ENCODE results near the gene BDKRB2.

BDKRB2 gene

DNA sequence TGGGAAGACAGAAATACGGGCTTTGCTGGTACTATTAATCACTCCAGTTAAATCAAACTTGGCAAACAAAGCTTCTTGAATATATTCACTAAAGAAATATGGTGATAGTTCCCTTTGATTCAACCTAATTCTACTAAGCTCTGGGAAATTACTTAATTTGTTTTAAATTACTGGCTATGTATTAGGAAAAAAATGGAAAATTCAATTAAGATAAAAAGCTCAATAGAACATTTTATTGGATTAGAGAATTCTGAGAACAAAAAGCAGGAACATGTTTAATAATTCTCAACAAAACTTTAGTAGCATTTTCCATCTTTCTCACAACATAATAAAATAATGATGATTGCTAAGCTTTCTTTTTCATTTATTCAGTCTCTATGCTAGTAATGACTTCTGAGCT, 81.6 kb downstream of the BDKRB2 start:
- no peak overlapping the region for H3K4me2 ChIP-seq (ENCODE audit: low read length)
- H3K27ac ChIP-seq (ENCODE audit: low read depth, low read length, poor library complexity, severe bottlenecking): no peak overlapping the region
- H3K36me3 ChIP-seq (ENCODE audit: insufficient read depth, low read length): peaks cover 40% of the 10 kb centered on the region
- H3K79me2 ChIP-seq (ENCODE audit: insufficient read depth, low read length): no peaks in the 10 kb centered on the region
- H3K9me2 ChIP-seq (ENCODE audit: low read depth, low read length): no peaks in the 10 kb centered on the region
- no peak for TF ChIP-seq EZH2 (IDR thresholded peaks at IDR 0.05; ENCODE audit: borderline replicate concordance, low read length)
- TF ChIP-seq, protein P1, sequence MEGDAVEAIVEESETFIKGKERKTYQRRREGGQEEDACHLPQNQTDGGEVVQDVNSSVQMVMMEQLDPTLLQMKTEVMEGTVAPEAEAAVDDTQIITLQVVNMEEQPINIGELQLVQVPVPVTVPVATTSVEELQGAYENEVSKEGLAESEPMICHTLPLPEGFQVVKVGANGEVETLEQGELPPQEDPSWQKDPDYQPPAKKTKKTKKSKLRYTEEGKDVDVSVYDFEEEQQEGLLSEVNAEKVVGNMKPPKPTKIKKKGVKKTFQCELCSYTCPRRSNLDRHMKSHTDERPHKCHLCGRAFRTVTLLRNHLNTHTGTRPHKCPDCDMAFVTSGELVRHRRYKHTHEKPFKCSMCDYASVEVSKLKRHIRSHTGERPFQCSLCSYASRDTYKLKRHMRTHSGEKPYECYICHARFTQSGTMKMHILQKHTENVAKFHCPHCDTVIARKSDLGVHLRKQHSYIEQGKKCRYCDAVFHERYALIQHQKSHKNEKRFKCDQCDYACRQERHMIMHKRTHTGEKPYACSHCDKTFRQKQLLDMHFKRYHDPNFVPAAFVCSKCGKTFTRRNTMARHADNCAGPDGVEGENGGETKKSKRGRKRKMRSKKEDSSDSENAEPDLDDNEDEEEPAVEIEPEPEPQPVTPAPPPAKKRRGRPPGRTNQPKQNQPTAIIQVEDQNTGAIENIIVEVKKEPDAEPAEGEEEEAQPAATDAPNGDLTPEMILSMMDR (IDR thresholded peaks at IDR 0.05; ENCODE audit: low read length): no peak
- no peaks in the 10 kb centered on the region for H3K4me1 ChIP-seq (ENCODE audit: insufficient read depth, low read length, severe bottlenecking)
- no peak overlapping the region for H3K9ac ChIP-seq (ENCODE audit: low read length)
- no peak overlapping the region for H3K4me3 ChIP-seq (ENCODE audit: low read depth, low read length, poor library complexity, severe bottlenecking)
- H4K20me1 ChIP-seq (ENCODE audit: insufficient read depth, low read length): no peaks in the 10 kb centered on the region
- H3K9me3 ChIP-seq (ENCODE audit: low read length): no peaks in the 10 kb centered on the region
- no peak overlapping the region for H2AFZ ChIP-seq (ENCODE audit: low read length)
- H3F3A ChIP-seq (ENCODE audit: insufficient read depth, low read length): no peaks in the 10 kb centered on the region
- H3K27me3 ChIP-seq (ENCODE audit: insufficient read depth, low read length): no peaks in the 10 kb centered on the region

DNA sequence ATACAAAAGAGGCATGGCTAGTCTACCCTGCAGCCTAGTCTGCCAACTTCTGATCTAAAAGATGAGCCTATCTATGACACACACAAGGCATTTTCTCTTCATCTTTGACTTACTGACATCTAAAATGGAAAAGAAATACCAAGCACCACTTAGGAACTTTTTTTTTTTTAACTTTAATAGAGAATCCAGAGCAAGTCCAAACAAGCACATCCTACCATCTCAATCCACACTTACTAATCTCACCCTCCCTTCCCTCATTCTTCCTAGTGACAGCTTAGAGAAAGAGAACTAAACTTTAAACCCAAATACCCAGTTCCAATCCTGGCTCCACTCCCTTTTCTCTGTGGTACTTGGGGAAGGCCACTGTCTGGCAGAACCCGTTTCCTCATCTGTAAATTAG, 83.2 kb downstream of the BDKRB2 start:
- H3K27ac ChIP-seq (ENCODE audit: low read depth, low read length, poor library complexity, severe bottlenecking): no peak overlapping the region
- no peaks in the 10 kb centered on the region for H3K9me3 ChIP-seq (ENCODE audit: low read length)
- no peaks in the 10 kb centered on the region for H3F3A ChIP-seq (ENCODE audit: insufficient read depth, low read length)
- no peak overlapping the region for H3K4me2 ChIP-seq (ENCODE audit: low read length)
- no peaks in the 10 kb centered on the region for H4K20me1 ChIP-seq (ENCODE audit: insufficient read depth, low read length)
- no peak overlapping the region for H2AFZ ChIP-seq (ENCODE audit: low read length)
- TF ChIP-seq EZH2 (IDR thresholded peaks at IDR 0.05; ENCODE audit: borderline replicate concordance, low read length): no peak
- TF ChIP-seq, protein P1 (IDR thresholded peaks at IDR 0.05; ENCODE audit: low read length): no peak
- no peak overlapping the region for H3K4me3 ChIP-seq (ENCODE audit: low read depth, low read length, poor library complexity, severe bottlenecking)
- no peaks in the 10 kb centered on the region for H3K27me3 ChIP-seq (ENCODE audit: insufficient read depth, low read length)
- peaks cover 40% of the 10 kb centered on the region for H3K36me3 ChIP-seq (ENCODE audit: insufficient read depth, low read length)
- no peak overlapping the region for H3K9ac ChIP-seq (ENCODE audit: low read length)
- H3K9me2 ChIP-seq (ENCODE audit: low read depth, low read length): no peaks in the 10 kb centered on the region
- H3K79me2 ChIP-seq (ENCODE audit: insufficient read depth, low read length): no peaks in the 10 kb centered on the region
- no peaks in the 10 kb centered on the region for H3K4me1 ChIP-seq (ENCODE audit: insufficient read depth, low read length, severe bottlenecking)

Measured in OCI-LY1 (cell line).